ENCODE data around the gene PTTG1IP.

DNA sequence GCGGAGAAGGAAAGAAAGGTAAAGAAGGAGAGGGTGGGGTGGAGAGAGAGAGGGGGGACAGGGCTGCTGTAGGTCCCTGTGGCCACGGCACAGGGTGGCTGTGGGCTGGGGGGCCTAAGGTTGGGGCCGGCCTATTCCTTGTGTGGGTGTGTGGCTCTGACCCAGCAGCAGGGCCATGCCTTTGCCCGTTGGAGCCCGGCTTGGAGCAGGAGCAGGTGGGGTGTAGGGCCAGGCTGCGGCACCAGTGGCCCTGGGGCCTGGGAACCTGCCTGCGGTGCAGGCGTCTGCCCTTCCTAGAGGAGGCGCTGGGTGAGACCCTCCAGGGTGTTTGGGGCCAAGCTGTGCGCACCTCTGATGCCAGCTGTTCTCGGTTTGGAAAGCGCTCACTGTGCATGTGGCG is 36.0 kb downstream of the PTTG1IP start:
- TF ChIP-seq, protein P1, sequence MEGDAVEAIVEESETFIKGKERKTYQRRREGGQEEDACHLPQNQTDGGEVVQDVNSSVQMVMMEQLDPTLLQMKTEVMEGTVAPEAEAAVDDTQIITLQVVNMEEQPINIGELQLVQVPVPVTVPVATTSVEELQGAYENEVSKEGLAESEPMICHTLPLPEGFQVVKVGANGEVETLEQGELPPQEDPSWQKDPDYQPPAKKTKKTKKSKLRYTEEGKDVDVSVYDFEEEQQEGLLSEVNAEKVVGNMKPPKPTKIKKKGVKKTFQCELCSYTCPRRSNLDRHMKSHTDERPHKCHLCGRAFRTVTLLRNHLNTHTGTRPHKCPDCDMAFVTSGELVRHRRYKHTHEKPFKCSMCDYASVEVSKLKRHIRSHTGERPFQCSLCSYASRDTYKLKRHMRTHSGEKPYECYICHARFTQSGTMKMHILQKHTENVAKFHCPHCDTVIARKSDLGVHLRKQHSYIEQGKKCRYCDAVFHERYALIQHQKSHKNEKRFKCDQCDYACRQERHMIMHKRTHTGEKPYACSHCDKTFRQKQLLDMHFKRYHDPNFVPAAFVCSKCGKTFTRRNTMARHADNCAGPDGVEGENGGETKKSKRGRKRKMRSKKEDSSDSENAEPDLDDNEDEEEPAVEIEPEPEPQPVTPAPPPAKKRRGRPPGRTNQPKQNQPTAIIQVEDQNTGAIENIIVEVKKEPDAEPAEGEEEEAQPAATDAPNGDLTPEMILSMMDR (IDR thresholded peaks at IDR 0.05 in 2 of 3, conservative IDR thresholded peaks at IDR 0.05 in 1 of 3; ENCODE audit: control insufficient read depth in 2 of 3, extremely low read depth in 1 of 3, insufficient read depth in 1 of 3, low read depth in 3 of 3, low read length in 3 of 3), result no peak
- TF ChIP-seq EZH2 (IDR thresholded peaks at IDR 0.05; ENCODE audit: borderline replicate concordance, control insufficient read depth, low read depth, low read length) (no peak), CHD2 (IDR thresholded peaks at IDR 0.05; ENCODE audit: borderline replicate concordance, low read depth, low read length) (no peak), POLR2AphosphoS2 (IDR thresholded peaks at IDR 0.05; ENCODE audit: low read depth, low read length) (no peak), SIN3A (IDR thresholded peaks at IDR 0.05; ENCODE audit: low read depth, low read length) (no peak)
- TF ChIP-seq, protein P2, sequence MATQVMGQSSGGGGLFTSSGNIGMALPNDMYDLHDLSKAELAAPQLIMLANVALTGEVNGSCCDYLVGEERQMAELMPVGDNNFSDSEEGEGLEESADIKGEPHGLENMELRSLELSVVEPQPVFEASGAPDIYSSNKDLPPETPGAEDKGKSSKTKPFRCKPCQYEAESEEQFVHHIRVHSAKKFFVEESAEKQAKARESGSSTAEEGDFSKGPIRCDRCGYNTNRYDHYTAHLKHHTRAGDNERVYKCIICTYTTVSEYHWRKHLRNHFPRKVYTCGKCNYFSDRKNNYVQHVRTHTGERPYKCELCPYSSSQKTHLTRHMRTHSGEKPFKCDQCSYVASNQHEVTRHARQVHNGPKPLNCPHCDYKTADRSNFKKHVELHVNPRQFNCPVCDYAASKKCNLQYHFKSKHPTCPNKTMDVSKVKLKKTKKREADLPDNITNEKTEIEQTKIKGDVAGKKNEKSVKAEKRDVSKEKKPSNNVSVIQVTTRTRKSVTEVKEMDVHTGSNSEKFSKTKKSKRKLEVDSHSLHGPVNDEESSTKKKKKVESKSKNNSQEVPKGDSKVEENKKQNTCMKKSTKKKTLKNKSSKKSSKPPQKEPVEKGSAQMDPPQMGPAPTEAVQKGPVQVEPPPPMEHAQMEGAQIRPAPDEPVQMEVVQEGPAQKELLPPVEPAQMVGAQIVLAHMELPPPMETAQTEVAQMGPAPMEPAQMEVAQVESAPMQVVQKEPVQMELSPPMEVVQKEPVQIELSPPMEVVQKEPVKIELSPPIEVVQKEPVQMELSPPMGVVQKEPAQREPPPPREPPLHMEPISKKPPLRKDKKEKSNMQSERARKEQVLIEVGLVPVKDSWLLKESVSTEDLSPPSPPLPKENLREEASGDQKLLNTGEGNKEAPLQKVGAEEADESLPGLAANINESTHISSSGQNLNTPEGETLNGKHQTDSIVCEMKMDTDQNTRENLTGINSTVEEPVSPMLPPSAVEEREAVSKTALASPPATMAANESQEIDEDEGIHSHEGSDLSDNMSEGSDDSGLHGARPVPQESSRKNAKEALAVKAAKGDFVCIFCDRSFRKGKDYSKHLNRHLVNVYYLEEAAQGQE (IDR thresholded peaks at IDR 0.05; ENCODE audit: low read depth, low read length), result no peak
